Spleen (tissue), 11 donors: ENCODE measurements around the gene NFS1. TPM values are rescaled to one million over a fixed set of nuclear protein-coding genes. Genes with fewer than 3 reads are reported as not detected.

Experiments used
- DNase-seq: peaks from one replicate; pipeline ENCODE4 v3.0.0-alpha.2; 2020
- H3K27ac ChIP-seq, 8 donors: fragments of 200-600 bp; sonication (generic) in 7 of 8; 1 replicate in 4 of 8; 2 replicates in 4 of 8; pipeline versions ENCODE4 v1.5.0 to v1.8.0; 2016 to 2021; ENCODE audit warnings: inconsistent platforms in 4 of 8, mild to moderate bottlenecking in 4 of 8, moderate library complexity in 1 of 8
- H3K27me3 ChIP-seq, 7 donors: fragments of 200-600 bp; sonication (generic) in 6 of 7; replicated peaks in 1 of 7; 1 replicate in 4 of 7; 2 replicates in 3 of 7; pipeline versions ENCODE4 v1.5.0 to v1.8.0; 2016 to 2021; ENCODE audit warnings: inconsistent platforms in 3 of 7, mild to moderate bottlenecking in 1 of 7
- H3K36me3 ChIP-seq, 6 donors: fragments of 200-600 bp; sonication (generic) in 5 of 6; 1 replicate in 4 of 6; 2 replicates in 2 of 6; pipeline versions ENCODE4 v1.5.0 to v1.8.0; 2016 to 2021; ENCODE audit warnings: inconsistent platforms in 2 of 6
- H3K4me1 ChIP-seq, 6 donors: fragments of 200-600 bp; sonication (generic) in 5 of 6; 1 replicate in 3 of 6; 2 replicates in 3 of 6; pipeline versions ENCODE4 v1.5.0 to v1.8.0; 2016 to 2021; ENCODE audit warnings: inconsistent platforms in 3 of 6
- H3K4me3 ChIP-seq, 8 donors: fragments of 200-600 bp; sonication (generic) in 7 of 8; 1 replicate in 4 of 8; 2 replicates in 4 of 8; pipeline versions ENCODE4 v1.5.0 to v1.8.0; 2016 to 2021; ENCODE audit warnings: inconsistent platforms in 4 of 8, mild to moderate bottlenecking in 4 of 8, moderate library complexity in 2 of 8
- H3K9me3 ChIP-seq, 8 donors: fragments of 200-600 bp; sonication (generic) in 7 of 8; 1 replicate in 4 of 8; 2 replicates in 4 of 8; pipeline versions ENCODE4 v1.5.0 to v1.8.0; 2016 to 2021; ENCODE audit warnings: inconsistent platforms in 4 of 8
- CTCF ChIP-seq, 11 experiments: fragments of 200-600 bp in 7 of 11; fragments of 450-650 bp in 4 of 11; sonication (generic) in 4 of 11; IDR thresholded peaks in 8 of 11; conservative IDR thresholded peaks in 3 of 11; 1 replicate in 7 of 11; 2 replicates in 4 of 11; pipeline versions ENCODE4 v1.4.0 to v1.8.0; 2016 to 2021; ENCODE audit warnings: antibody characterized with exemption in 11 of 11, inconsistent platforms in 4 of 11, mild to moderate bottlenecking in 1 of 11
- POLR2A ChIP-seq, 3 donors: fragments of 450-650 bp; IDR thresholded peaks; one replicate each; pipeline ENCODE4 v1.5.1; 2017; ENCODE audit warnings: antibody characterized with exemption in 3 of 3, mild to moderate bottlenecking in 1 of 3
- POLR2AphosphoS5 ChIP-seq, 3 donors: sonication (generic); formaldehyde crosslinking; IDR thresholded peaks; one replicate each; pipeline ENCODE4 v1.5.1; 2017; ENCODE audit warnings: antibody characterized with exemption in 3 of 3
- WGBS, 5 donors: extraction: QIAGEN DNeasy Blood & Tissue Kit in 3 of 5; methylation state at CpG; one replicate each; pipeline versions ENCODE4 v1.1.5 to v1.1.7; 2013 to 2018; 5-methylcytosine and 5-hydroxymethylcytosine counted together
- intact Hi-C: fragments of 100-400 bp; cut with DNase I; formaldehyde crosslinking; loops from one replicate; pipeline ENCODE4 v1.15.0; 2023; ENCODE audit warnings: low total_unique reads
- polyA plus RNA-seq, 3 donors: library from polyadenylated mRNA; stranded (reverse); fragments of 200-250 nt; gene quantifications; one replicate each; pipeline ENCODE4 v1.2.1, GENCODE V29; 2013
- total RNA-seq, 7 donors: library from RNA; depleted of rRNA in 3 of 7; stranded (reverse); fragments of >200 nt in 3 of 7; fragmentation: NEBNext Ultra II Directional in 4 of 7; extraction: Animal tissue kit (Norgen Biotek cat#: 25700) in 4 of 7; gene quantifications; one replicate each; pipeline versions ENCODE4 v1.1.0 to v1.2.1, GENCODE V29; 2016 to 2021
- donor health status: healthy with polysubstance abuse.
- donor health status: DM: no; HTN: no; CAD: no; lungs with moderate emphysema.
- donor health status: DM: no; HTN: no; CAD: no.
- donor health status: Bipolar disorder and iron deficiency.
- donor health status: healthy.
- donor health status: DM: no; HTN: no; CAD: no.
- donor health status: DM: yes; HTN: yes; CAD: no.

NFS1 gene
- total and polyA plus RNA-seq, 10 donors, result 21.3 to 40.8 (median 25.7) TPM

DNA sequence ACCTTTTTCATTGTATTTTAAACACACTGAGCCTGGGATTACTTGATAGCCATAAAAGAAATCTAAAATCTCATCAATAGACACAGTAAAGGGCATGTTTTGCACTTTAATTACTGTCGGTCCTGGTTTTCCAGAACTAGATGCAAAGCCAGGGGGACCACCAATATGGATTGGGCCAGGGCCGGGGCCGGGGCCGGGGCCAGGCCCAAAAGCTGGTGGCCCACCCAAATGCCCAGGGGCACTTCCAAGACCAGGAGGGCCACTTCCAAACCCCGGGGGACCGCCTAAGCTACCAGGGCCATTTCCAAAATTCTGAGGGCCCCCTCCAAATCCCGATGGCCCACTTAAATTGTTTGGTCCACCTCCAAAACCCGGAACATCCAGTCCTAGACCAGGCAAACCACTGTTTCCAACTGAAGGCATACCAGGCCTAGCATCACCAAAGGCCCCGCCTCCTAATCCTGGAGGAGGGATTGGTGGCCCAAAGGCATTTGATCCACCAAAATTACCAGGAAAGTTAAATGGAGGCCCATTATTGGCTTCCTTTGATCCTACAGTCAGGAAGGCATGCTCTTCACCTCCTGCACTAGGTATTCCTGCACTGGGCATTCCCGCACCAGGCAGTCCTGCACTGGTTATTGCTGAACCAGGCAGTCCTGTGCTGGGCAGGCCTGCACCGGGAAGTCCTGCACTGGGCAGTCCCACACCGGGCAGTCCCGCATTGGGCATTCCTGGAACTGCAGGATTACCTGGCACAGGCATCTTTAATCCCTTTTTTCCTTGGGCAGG is 46.3 kb downstream of the NFS1 start:
- no peak overlapping the region for H3K27ac ChIP-seq
- peaks cover 11 to 96% (median 38%) of the 10 kb centered on the region in 6 donors for H3K4me1 ChIP-seq
- no peaks in the 10 kb centered on the region for H3K9me3 ChIP-seq
- intact Hi-C loops, result no loop called here
- peaks cover 0 to 74% (median 39%) of the 10 kb centered on the region in 6 donors for H3K36me3 ChIP-seq
- 94 to 99% (median 97%) methylated on average over 12 to 13 of the region's 13 CpGs for WGBS, 5 donors
- TF ChIP-seq POLR2AphosphoS5 (IDR thresholded peaks at IDR 0.05), result peak; percentile 27 to 63 (median 40)
- TF ChIP-seq POLR2A (IDR thresholded peaks at IDR 0.05), result no peak
- no peak overlapping the region for H3K4me3 ChIP-seq
- DNase-seq, result no peak
- no peaks in the 10 kb centered on the region for H3K27me3 ChIP-seq

GRCh38 chr20:35651958-35652357 is 47.2 kb downstream of the NFS1 start:
- H3K9me3 ChIP-seq, result no peaks in the 10 kb centered on the region
- no peak overlapping the region for H3K27ac ChIP-seq
- intact Hi-C loops, result no loop called here
- peaks cover 0 to 80% (median 39%) of the 10 kb centered on the region in 6 donors for H3K36me3 ChIP-seq
- TF ChIP-seq CTCF (IDR thresholded peaks at IDR 0.05 in 8 of 11, conservative IDR thresholded peaks at IDR 0.05 in 3 of 11) (no peak), POLR2A (IDR thresholded peaks at IDR 0.05) (no peak), POLR2AphosphoS5 (IDR thresholded peaks at IDR 0.05) (no peak)
- H3K27me3 ChIP-seq, result no peaks in the 10 kb centered on the region
- no peak overlapping the region for H3K4me3 ChIP-seq
- DNase-seq, result no peak
- peaks cover 3 to 91% (median 29%) of the 10 kb centered on the region in 6 donors for H3K4me1 ChIP-seq

DNA sequence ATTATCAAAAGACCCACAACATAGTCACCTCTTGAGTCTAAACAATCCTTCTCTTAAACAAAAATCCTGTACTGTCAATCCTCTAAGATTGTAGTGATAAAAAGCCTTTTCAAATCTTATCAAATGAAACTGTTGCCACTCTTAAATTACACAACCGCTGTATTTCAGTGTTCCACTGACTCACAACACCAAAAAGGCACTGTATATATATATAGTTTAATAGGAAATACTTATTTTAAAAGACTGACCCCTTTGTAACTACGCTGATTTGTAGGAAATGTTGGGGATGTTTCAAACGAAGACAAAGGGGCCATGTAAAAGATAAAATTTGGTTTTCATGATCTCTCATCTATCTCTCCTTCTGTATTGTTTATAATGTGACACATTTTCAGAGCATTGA is 48.5 kb downstream of the NFS1 start:
- intact Hi-C loops, result no loop called here
- TF ChIP-seq POLR2A (IDR thresholded peaks at IDR 0.05) (no peak), POLR2AphosphoS5 (IDR thresholded peaks at IDR 0.05) (no peak), CTCF (IDR thresholded peaks at IDR 0.05 in 8 of 11, conservative IDR thresholded peaks at IDR 0.05 in 3 of 11) (no peak)
- no peak for DNase-seq
- H3K4me1 ChIP-seq, result peaks cover 0 to 86% (median 19%) of the 10 kb centered on the region in 6 donors
- H3K9me3 ChIP-seq, result no peaks in the 10 kb centered on the region
- 82 to 90% (median 83%) methylated on average over 3 of the region's 3 CpGs for WGBS, 5 donors
- no peak overlapping the region for H3K4me3 ChIP-seq
- no peak overlapping the region for H3K27ac ChIP-seq
- H3K36me3 ChIP-seq, result peaks cover 0 to 70% (median 39%) of the 10 kb centered on the region in 6 donors
- no peaks in the 10 kb centered on the region for H3K27me3 ChIP-seq

DNA sequence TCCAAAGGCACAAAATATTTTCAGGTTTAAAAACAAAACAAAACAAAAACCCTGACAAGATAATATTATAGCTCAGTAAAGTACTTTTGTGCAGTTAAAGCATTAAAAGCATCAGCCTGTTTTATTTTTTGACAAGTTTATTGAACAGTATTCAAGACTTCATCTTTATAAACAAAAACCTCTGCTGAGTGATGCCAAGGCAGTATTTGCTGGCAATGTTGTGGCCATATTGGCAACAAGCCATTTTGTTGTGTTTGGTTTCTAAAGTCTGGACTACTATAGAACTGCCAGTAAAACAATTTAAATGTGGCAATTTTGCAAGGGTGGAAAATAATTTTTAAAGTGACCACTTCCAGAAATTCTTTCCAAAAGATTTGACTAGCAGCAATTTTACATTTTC is 50.3 kb downstream of the NFS1 start:
- TF ChIP-seq POLR2A (IDR thresholded peaks at IDR 0.05) (no peak), CTCF (IDR thresholded peaks at IDR 0.05 in 8 of 11, conservative IDR thresholded peaks at IDR 0.05 in 3 of 11) (no peak), POLR2AphosphoS5 (IDR thresholded peaks at IDR 0.05) (no peak)
- intact Hi-C loops, result no loop called here
- H3K36me3 ChIP-seq, result peaks cover 0 to 52% (median 22%) of the 10 kb centered on the region in 6 donors
- no peak for DNase-seq
- H3K4me3 ChIP-seq, result no peak overlapping the region
- no peaks in the 10 kb centered on the region for H3K9me3 ChIP-seq
- H3K4me1 ChIP-seq, result peaks cover 0 to 89% (median 26%) of the 10 kb centered on the region in 6 donors
- no peak overlapping the region for H3K27ac ChIP-seq
- no peaks in the 10 kb centered on the region for H3K27me3 ChIP-seq
